BLaER1 treated with 17β-estradiol and CSF1 and Interleukin-3, amounts not matched to agents 10 nM and 100 nM (cell line): ENCODE measurements around the gene MTX1.

ENCODE experiments used
- H3K27ac ChIP-seq, 11 experiments: shearing (Covaris generic); formaldehyde crosslinking; 2 replicates each; pipeline ENCODE4 v1.8.1; 2022
- H3K27me3 ChIP-seq, 11 experiments: shearing (Covaris generic); formaldehyde crosslinking; 2 replicates each; pipeline ENCODE4 v1.8.1; 2022
- H3K36me3 ChIP-seq, 11 experiments: shearing (Covaris generic); formaldehyde crosslinking; 2 replicates each; pipeline ENCODE4 v1.8.1; 2022
- H3K4me1 ChIP-seq, 10 experiments: shearing (Covaris generic); formaldehyde crosslinking; 2 replicates each; pipeline ENCODE4 v1.8.1; 2022
- H3K4me2 ChIP-seq, 11 experiments: shearing (Covaris generic); formaldehyde crosslinking; 2 replicates each; pipeline ENCODE4 v1.8.1; 2022
- H3K4me3 ChIP-seq, 10 experiments: shearing (Covaris generic); formaldehyde crosslinking; 2 replicates each; pipeline ENCODE4 v1.8.1; 2022
- H3K9ac ChIP-seq, 11 experiments: shearing (Covaris generic); formaldehyde crosslinking; 2 replicates each; pipeline ENCODE4 v1.8.1; 2022
- H3K9me3 ChIP-seq, 11 experiments: shearing (Covaris generic); formaldehyde crosslinking; replicated peaks in 1 of 11; 2 replicates each; pipeline ENCODE4 v1.8.1; 2022
- H4K20me1 ChIP-seq, 11 experiments: shearing (Covaris generic); formaldehyde crosslinking; 2 replicates each; pipeline ENCODE4 v1.8.1; 2022
- Cebpa-rat ChIP-seq, 11 experiments: shearing (Covaris generic); IDR thresholded peaks; 2 replicates each; pipeline ENCODE4 v1.8.1; 2022

The MTX1 gene

GRCh38 chr1:155177192-155177917, 31.1 kb upstream of the MTX1 start:
- peaks cover 36 to 58% (median 51%) of the 10 kb centered on the region in 11 experiments for H3K36me3 ChIP-seq
- peak overlapping the region in 7 of 11 experiments; percentile 5 to 57 (median 38); a peak in 8 of 22 replicates for H3K27ac ChIP-seq
- H3K9ac ChIP-seq: peak overlapping the region in 9 of 11 experiments; percentile 8 to 49 (median 23); a peak in 9 of 22 replicates
- H4K20me1 ChIP-seq: peaks cover 0 to 8% (median 0%) of the 10 kb centered on the region in 11 experiments; a peak in 3 of 22 replicates
- peaks cover 36 to 73% (median 56%) of the 10 kb centered on the region in 10 experiments for H3K4me1 ChIP-seq
- no peaks in the 10 kb centered on the region for H3K9me3 ChIP-seq
- no peak overlapping the region for H3K4me3 ChIP-seq
- H3K4me2 ChIP-seq: peak overlapping the region; percentile 33 to 99 (median 93); a peak in 19 of 22 replicates
- H3K27me3 ChIP-seq: no peaks in the 10 kb centered on the region
- no peak for TF ChIP-seq Cebpa-rat (IDR thresholded peaks at IDR 0.05)

GRCh38 chr1:155177918-155178281, 30.6 kb upstream of the MTX1 start:
- Histone ChIP-seq H3K27ac (0 out of 22 replicates have a peak overlapping the region, but pooled peaks of 1 of the 11 experiments have one; percentile 26), H4K20me1 (peaks cover 0 to 8% (median 0%) of the 10 kb centered on the region in 11 experiments; a peak in 2 of 22 replicates), H3K9ac (peak overlapping the region in 4 of 11 experiments; percentile 8 to 49 (median 25); a peak in 5 of 22 replicates), H3K9me3 (no peaks in the 10 kb centered on the region), H3K4me1 (peaks cover 36 to 74% (median 56%) of the 10 kb centered on the region in 10 experiments), H3K4me2 (peak overlapping the region in 5 of 11 experiments; percentile 39 to 90 (median 57); a peak in 7 of 22 replicates), H3K4me3 (no peak overlapping the region), H3K36me3 (peaks cover 36 to 62% (median 53%) of the 10 kb centered on the region in 11 experiments), H3K27me3 (no peaks in the 10 kb centered on the region)
- TF ChIP-seq Cebpa-rat (IDR thresholded peaks at IDR 0.05): no peak

GRCh38 chr1:155178441-155179111, 29.9 kb upstream of the MTX1 start:
- no peaks in the 10 kb centered on the region for H3K27me3 ChIP-seq
- peaks cover 39 to 66% (median 54%) of the 10 kb centered on the region in 11 experiments for H3K36me3 ChIP-seq
- peak overlapping the region in 8 of 11 experiments; percentile 15 to 52 (median 28); a peak in 10 of 22 replicates for H3K9ac ChIP-seq
- H3K4me2 ChIP-seq: peak overlapping the region in 9 of 11 experiments; percentile 9 to 90 (median 44); a peak in 12 of 22 replicates
- H3K27ac ChIP-seq: peak overlapping the region in 6 of 11 experiments; percentile 14 to 55 (median 38); a peak in 8 of 22 replicates
- no peaks in the 10 kb centered on the region for H3K9me3 ChIP-seq
- no peak overlapping the region for H3K4me3 ChIP-seq
- peak in 3 of 11 experiments; percentile 20 to 36 (median 21); a peak in 1 of 22 replicates for TF ChIP-seq Cebpa-rat (IDR thresholded peaks at IDR 0.05)
- peaks cover 0 to 8% (median 0%) of the 10 kb centered on the region in 11 experiments; a peak in 2 of 22 replicates for H4K20me1 ChIP-seq
- H3K4me1 ChIP-seq: peaks cover 39 to 77% (median 60%) of the 10 kb centered on the region in 10 experiments

GRCh38 chr1:155179112-155180031, 29.1 kb upstream of the MTX1 start:
- H3K4me2 ChIP-seq: peak overlapping the region in 9 of 11 experiments; percentile 9 to 62 (median 44); a peak in 12 of 22 replicates
- peaks cover 0 to 8% (median 0%) of the 10 kb centered on the region in 11 experiments; a peak in 2 of 22 replicates for H4K20me1 ChIP-seq
- peak overlapping the region in 8 of 11 experiments; percentile 8 to 55 (median 26); a peak in 9 of 22 replicates for H3K27ac ChIP-seq
- TF ChIP-seq Cebpa-rat (IDR thresholded peaks at IDR 0.05): 0 out of 22 replicates have a peak, but pooled peaks of 1 of the 11 experiments have one; percentile 7
- no peaks in the 10 kb centered on the region for H3K9me3 ChIP-seq
- H3K4me3 ChIP-seq: no peak overlapping the region
- peak overlapping the region in 8 of 11 experiments; percentile 14 to 52 (median 26); a peak in 9 of 22 replicates for H3K9ac ChIP-seq
- no peaks in the 10 kb centered on the region for H3K27me3 ChIP-seq
- H3K4me1 ChIP-seq: peaks cover 45 to 79% (median 63%) of the 10 kb centered on the region in 10 experiments
- peaks cover 40 to 74% (median 60%) of the 10 kb centered on the region in 11 experiments for H3K36me3 ChIP-seq

GRCh38 chr1:155181371-155182051, 27.0 kb upstream of the MTX1 start:
- TF ChIP-seq Cebpa-rat (IDR thresholded peaks at IDR 0.05): no peak
- H3K4me2 ChIP-seq: no peak overlapping the region; a peak in 1 of 22 replicates
- H4K20me1 ChIP-seq: peaks cover 0 to 6% (median 0%) of the 10 kb centered on the region in 11 experiments; a peak in 2 of 22 replicates
- no peaks in the 10 kb centered on the region for H3K27me3 ChIP-seq
- no peak overlapping the region for H3K27ac ChIP-seq
- H3K9me3 ChIP-seq: no peaks in the 10 kb centered on the region
- H3K4me3 ChIP-seq: no peak overlapping the region
- peaks cover 40 to 75% (median 60%) of the 10 kb centered on the region in 11 experiments for H3K36me3 ChIP-seq
- H3K4me1 ChIP-seq: peaks cover 47 to 82% (median 65%) of the 10 kb centered on the region in 10 experiments
- H3K9ac ChIP-seq: no peak overlapping the region

- H3K4me1 ChIP-seq: peaks cover 47 to 82% (median 65%) of the 10 kb centered on the region in 10 experiments
- no peak overlapping the region for H3K4me3 ChIP-seq
- no peak overlapping the region for H3K9ac ChIP-seq
- TF ChIP-seq Cebpa-rat (IDR thresholded peaks at IDR 0.05): no peak
- H3K9me3 ChIP-seq: no peaks in the 10 kb centered on the region
- peaks cover 0 to 6% (median 0%) of the 10 kb centered on the region in 11 experiments; a peak in 2 of 22 replicates for H4K20me1 ChIP-seq
- peaks cover 37 to 70% (median 56%) of the 10 kb centered on the region in 11 experiments for H3K36me3 ChIP-seq
- H3K27me3 ChIP-seq: no peaks in the 10 kb centered on the region
- H3K4me2 ChIP-seq: peak overlapping the region in 1 of 11 experiments; percentile 21; a peak in 1 of 22 replicates
- H3K27ac ChIP-seq: no peak overlapping the region
These were observed 26.4 kb upstream of the MTX1 start for GRCh38 chr1:155182052-155182550.

GRCh38 chr1:155183775-155184221, 24.7 kb upstream of the MTX1 start:
- Histone ChIP-seq H3K36me3 (peaks cover 23 to 53% (median 41%) of the 10 kb centered on the region in 11 experiments), H3K4me1 (peaks cover 48 to 76% (median 64%) of the 10 kb centered on the region in 10 experiments), H3K27me3 (no peaks in the 10 kb centered on the region), H3K4me3 (peak overlapping the region in 4 of 10 experiments; percentile 3 to 24 (median 19); a peak in 4 of 20 replicates), H3K9ac (peak overlapping the region; percentile 65 to 79 (median 74); a peak in 18 of 22 replicates), H3K9me3 (no peaks in the 10 kb centered on the region), H3K4me2 (peak overlapping the region; percentile 77 to 97 (median 90)), H3K27ac (peak overlapping the region in 10 of 11 experiments; percentile 69 to 88 (median 82); a peak in 21 of 22 replicates), H4K20me1 (peaks cover 0 to 6% (median 0%) of the 10 kb centered on the region in 11 experiments; a peak in 2 of 22 replicates)
- no peak for TF ChIP-seq Cebpa-rat (IDR thresholded peaks at IDR 0.05)
